ENCODE measurements around the gene ENTHD1.

The ENTHD1 gene

DNA sequence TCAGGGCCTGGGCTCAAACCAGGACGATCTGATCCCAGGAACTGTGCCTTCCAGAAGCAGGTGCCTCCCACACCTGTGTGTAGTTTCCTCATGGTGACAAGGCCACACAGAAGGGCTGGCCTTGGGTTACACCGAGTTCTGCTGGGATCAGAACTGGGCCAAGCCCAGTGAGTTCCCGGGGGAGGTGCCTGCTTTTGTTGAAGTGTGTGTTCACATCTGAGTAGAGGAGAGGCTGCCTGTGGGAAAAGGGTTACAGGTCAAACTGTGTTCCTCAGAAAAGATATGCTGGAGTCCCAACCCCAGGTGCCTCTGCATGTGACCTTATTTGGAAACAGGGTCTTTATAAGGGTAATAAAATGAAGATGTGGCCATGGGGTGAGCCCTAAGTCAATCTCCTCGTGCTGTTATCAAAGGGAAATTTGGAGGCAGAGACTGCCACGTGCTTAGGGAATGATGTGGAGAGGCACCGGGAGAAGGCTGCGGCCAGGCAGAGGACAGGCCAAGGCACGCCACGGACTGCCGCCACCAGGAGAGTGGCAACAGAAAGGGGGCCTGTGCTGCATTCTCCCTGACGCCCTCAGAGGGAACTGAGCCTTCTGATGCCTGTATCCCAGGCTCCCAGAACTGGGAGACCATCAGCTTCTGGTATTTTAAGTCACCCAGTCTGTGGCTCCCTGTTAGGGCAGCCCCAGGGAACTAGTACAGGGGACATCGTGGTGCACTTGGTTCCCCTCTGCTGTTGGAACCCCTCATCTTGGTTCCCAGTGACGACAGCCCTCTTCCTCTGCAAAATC lies 164.2 kb downstream of the ENTHD1 start:
- TF ChIP-seq, protein P1, sequence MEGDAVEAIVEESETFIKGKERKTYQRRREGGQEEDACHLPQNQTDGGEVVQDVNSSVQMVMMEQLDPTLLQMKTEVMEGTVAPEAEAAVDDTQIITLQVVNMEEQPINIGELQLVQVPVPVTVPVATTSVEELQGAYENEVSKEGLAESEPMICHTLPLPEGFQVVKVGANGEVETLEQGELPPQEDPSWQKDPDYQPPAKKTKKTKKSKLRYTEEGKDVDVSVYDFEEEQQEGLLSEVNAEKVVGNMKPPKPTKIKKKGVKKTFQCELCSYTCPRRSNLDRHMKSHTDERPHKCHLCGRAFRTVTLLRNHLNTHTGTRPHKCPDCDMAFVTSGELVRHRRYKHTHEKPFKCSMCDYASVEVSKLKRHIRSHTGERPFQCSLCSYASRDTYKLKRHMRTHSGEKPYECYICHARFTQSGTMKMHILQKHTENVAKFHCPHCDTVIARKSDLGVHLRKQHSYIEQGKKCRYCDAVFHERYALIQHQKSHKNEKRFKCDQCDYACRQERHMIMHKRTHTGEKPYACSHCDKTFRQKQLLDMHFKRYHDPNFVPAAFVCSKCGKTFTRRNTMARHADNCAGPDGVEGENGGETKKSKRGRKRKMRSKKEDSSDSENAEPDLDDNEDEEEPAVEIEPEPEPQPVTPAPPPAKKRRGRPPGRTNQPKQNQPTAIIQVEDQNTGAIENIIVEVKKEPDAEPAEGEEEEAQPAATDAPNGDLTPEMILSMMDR (IDR thresholded peaks at IDR 0.05; ENCODE audit: borderline replicate concordance, insufficient read depth, low read depth, low read length) = no peak
- H3K4me3 ChIP-seq (ENCODE audit: low read depth, low read length) = no peak overlapping the region

DNA sequence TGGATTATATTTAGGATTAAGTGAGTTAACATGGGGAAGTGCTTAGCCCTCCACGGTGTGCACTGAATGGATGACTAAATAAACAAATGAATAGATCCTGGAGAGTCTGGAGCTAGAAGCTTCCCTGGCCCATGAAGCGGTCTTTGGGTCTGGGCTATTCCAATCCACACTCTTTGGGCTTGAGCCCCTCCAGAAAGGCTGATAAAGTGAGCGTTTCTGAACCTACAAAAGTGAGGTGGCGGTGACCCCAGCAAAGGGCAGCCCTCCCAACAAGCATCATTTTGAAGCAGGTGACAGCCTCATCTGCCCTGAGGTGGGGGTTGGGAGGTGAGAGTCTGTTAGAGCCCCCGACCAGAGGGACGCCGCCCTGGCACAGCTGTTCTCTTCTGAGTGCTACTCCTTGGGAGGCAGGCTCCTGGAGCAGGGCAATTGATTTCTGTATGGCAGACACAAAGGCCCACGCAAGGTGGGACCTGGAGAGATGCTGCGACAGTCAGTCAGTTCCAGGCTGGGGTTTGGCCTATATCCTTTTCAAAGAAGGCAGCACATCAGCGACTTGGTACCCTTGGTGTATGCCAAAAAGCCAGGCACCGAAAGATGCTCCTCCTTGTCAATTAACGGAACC lies 165.2 kb downstream of the ENTHD1 start:
- H3K4me3 ChIP-seq (ENCODE audit: low read depth, low read length) = no peak overlapping the region
- TF ChIP-seq, protein P1 (IDR thresholded peaks at IDR 0.05; ENCODE audit: borderline replicate concordance, insufficient read depth, low read depth, low read length) = no peak

DNA sequence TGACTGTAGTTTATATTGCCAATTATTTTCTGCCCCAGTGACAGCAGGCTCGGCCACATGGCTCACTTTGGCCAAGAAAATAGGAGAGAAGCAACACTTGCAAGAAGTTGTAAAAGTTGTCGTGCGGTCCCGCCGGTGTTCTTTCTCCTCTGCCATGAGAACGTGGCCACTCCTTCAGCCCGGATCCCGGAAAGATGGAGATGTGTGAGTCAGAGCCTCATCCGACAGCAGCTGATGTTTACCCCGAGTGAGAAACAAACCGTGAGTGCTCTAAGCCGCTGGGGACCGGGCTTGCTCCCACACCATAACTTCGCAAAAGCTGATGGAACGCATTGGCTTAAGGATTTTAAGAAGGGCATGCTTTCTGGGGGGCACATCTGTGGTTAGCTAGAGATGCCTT lies 166.0 kb downstream of the ENTHD1 start:
- TF ChIP-seq, protein P1 (IDR thresholded peaks at IDR 0.05; ENCODE audit: borderline replicate concordance, insufficient read depth, low read depth, low read length) = no peak
- H3K4me3 ChIP-seq (ENCODE audit: low read depth, low read length) = no peak overlapping the region

DNA sequence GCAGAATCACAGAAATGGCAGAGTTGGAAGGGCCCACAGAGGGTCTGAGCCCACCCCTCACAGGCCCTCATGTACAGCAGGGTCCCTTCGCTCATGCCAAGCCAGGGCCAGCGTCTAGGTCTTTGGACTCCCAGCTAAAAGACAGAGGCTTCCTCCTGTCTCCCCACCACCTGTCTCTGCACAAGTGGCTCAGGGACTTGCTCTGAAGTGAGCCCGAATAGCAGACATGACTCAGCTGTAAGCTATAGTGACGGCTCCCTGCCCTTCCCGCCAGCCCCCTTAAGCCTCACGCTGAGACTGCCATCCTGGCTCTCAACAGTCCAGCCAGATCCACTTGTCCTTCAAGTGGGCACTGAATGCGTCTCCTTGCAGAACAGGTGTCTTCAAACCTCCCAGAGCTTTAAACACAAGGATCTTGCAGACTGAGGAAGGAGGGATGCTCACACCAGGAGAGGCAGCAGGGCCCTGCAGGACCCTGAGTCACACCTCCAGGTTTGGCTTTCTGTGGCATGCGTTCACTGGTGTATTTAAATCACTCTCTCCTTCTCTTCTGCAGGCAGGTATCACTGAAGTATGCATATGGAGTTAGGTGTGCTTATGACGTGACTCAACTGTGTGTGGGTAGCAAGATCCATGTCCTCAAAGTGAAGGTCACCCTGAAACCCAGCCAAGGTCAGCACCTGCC lies 168.1 kb downstream of the ENTHD1 start:
- TF ChIP-seq, protein P1 (IDR thresholded peaks at IDR 0.05; ENCODE audit: borderline replicate concordance, insufficient read depth, low read depth, low read length) = no peak
- H3K4me3 ChIP-seq (ENCODE audit: low read depth, low read length) = no peak overlapping the region

DNA sequence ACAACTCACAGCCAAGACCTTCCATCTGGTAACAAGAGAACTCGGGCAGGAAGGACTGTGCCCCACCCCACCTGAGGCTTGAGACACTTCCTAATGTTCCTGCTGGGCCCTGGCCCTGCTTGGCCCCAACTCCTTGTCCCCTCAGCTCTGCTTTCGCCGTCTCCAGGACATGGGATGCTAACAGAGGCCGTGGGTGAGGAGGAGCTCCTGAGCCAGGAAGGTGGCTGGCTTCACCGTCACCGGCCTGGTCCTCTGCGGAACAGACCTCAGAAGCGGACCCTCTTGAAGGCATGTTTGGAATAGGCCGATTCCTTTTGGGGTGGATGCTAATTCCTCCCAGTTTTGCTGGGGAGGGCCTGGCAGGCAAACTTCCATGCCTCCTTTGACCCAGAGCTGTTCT lies 168.7 kb downstream of the ENTHD1 start:
- TF ChIP-seq, protein P1 (IDR thresholded peaks at IDR 0.05; ENCODE audit: borderline replicate concordance, insufficient read depth, low read depth, low read length) = no peak
- H3K4me3 ChIP-seq (ENCODE audit: low read depth, low read length) = no peak overlapping the region

DNA sequence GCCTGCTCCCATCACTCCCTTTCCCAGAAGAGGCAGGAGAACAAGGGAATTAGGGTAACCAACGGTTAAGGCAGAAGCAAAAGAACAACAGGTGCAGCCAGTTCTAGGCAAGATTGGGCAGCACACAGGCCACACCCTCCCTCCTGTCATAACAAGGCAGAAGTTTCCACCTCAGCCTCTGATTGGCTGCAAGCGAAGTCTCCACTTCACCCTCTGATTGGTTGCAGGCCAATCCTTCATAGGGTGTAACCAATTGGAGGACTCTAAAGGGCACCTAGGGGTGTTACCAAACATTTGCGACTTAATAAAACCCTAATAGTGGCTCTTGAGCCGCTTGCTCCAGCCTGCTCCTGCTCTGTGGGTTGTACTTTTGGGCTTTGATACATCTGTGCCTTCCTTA lies 169.2 kb downstream of the ENTHD1 start:
- TF ChIP-seq, protein P1 (IDR thresholded peaks at IDR 0.05; ENCODE audit: borderline replicate concordance, insufficient read depth, low read depth, low read length) = no peak
- no peak overlapping the region for H3K4me3 ChIP-seq (ENCODE audit: low read depth, low read length)
